Hindlimb muscle (tissue), 1 donor: ENCODE data around the gene CEP104. TPM values are rescaled to one million over a fixed set of nuclear protein-coding genes. Genes with fewer than 3 reads are reported as not detected.
A peak's percentile ranks its signal among the peaks of the same experiment; 100 is the strongest.

Experiments
- DNase-seq: peaks from one replicate; pipeline ENCODE4 v3.0.0-alpha.2; 2013
- polyA plus RNA-seq: library from polyadenylated mRNA; unstranded; fragments of 120-200 nt; gene quantifications from one replicate; pipeline ENCODE4 v1.2.1, GENCODE V29; 2013; ENCODE audit not compliant: insufficient read length

CEP104 gene
- polyA plus RNA-seq, 1 donor = 20.1 TPM

- no peak for DNase-seq
These were observed 79.1 kb downstream of the CEP104 start for GRCh38 chr1:3777647-3778589.

GRCh38 chr1:3777078-3777547 lies 79.9 kb downstream of the CEP104 start:
- no peak for DNase-seq

- DNase-seq = no peak
These were observed 80.6 kb downstream of the CEP104 start for GRCh38 chr1:3776231-3776961.

- no peak for DNase-seq
These were observed 81.4 kb downstream of the CEP104 start for GRCh38 chr1:3775490-3776230.

GRCh38 chr1:3774946-3775489 lies 82.0 kb downstream of the CEP104 start:
- no peak for DNase-seq

GRCh38 chr1:3774276-3774945 lies 82.6 kb downstream of the CEP104 start:
- no peak for DNase-seq

GRCh38 chr1:3773572-3774275 lies 83.3 kb downstream of the CEP104 start:
- no peak for DNase-seq

- DNase-seq = no peak
These were observed 84.1 kb downstream of the CEP104 start, which contains the start of gene SMIM1 for GRCh38 chr1:3772715-3773571. SMIM1 (plus strand) TSS chr1:3772749; CDS start chr1:3775374, 2,625 bp downstream.

GRCh38 chr1:3772027-3772714 lies 84.8 kb downstream of the CEP104 start:
- DNase-seq = peak; percentile 74

- DNase-seq = no peak
These were observed 85.6 kb downstream of the CEP104 start for GRCh38 chr1:3771108-3772026.

GRCh38 chr1:3770047-3770765 lies 86.8 kb downstream of the CEP104 start:
- DNase-seq = no peak

GRCh38 chr1:3768811-3769390 lies 88.1 kb downstream of the CEP104 start:
- DNase-seq = no peak

GRCh38 chr1:3767328-3767925 lies 89.6 kb downstream of the CEP104 start:
- DNase-seq = no peak

GRCh38 chr1:3763351-3764125 lies 93.5 kb downstream of the CEP104 start:
- no peak for DNase-seq

- DNase-seq = no peak
These were observed 94.2 kb downstream of the CEP104 start for GRCh38 chr1:3762873-3763228.
